GM19193 (cell line): ENCODE measurements around the gene SLC15A2.

Experiments
- POLR2A ChIP-seq: IDR thresholded peaks from 4 replicates; pipeline ENCODE4 v1.6.1; 2011; ENCODE audit not compliant: insufficient read depth, insufficient read length; ENCODE audit errors: extremely low read depth

The SLC15A2 gene

DNA sequence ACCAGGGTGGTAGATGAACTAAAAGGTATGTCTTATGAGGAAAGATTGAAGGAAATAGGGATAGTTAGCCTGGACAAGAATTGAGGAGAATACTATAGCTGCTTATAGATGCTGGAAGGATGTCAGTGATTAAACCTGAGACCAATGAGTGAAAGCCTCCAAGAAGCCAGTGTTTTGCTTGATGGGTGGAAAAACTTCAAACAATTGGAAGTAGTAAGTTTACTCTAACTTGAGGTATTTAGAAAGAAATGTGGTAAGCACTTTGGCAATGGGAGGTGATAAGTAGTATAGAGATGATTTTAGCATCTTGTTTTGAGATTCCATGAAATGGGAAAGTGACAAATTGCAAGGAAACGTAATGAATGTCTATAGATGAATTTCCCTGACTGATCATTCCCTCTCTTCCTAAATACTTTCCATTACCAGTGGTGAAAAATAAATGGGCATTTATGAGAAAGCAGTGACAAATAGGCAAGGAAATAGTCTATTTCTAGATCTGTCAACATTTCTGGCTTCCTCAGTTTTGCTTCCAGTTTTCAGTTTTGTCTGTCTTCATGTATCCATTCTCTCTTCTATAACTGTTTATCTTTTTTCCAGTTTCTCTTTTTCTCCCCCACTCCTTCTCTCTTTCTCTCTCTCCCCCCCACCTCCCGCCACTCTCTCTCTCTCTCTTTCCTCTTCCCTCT is 19.2 kb downstream of the SLC15A2 start:
- TF ChIP-seq POLR2A: no peak

DNA sequence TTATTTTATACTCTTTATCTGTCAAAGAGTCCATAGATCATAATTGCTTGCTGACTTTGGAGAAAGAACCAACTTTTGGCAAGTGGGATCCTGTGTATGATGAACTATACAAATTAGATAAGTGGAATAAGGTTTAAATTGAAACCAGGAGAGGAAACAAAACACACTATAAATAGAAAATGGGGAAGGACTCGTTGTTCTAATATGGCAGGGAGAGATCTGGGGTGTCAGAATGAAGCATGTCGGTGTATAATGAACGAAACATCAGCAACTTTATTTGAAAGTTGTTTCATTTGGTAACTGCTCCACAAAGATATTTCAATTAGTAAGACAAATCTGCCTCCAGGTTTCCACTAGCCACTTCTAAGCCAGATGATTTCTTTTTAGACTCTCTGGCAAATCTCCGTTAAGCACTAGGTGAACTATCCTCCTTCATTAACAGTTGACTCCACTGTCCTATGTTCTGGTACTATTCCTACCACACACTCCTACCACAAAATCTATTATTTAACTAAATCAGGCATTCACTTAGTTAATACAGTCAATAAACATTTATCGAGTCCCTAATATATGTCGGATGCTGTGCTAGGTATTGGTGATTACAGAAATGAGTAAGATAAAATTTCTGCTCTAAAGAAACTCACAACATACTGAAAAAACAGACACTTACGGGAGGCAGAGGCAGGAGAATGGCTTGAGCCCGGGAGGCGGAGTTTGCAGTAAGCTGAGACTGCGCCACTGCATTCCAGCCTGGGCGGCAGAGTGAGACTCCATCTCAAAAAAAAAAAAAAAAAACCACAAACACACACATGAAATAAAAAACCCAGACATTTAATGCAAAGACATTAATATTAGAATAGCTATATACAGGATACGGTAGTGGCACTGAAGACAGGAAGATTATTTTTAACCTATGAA is 20.1 kb downstream of the SLC15A2 start:
- TF ChIP-seq POLR2A: no peak

DNA sequence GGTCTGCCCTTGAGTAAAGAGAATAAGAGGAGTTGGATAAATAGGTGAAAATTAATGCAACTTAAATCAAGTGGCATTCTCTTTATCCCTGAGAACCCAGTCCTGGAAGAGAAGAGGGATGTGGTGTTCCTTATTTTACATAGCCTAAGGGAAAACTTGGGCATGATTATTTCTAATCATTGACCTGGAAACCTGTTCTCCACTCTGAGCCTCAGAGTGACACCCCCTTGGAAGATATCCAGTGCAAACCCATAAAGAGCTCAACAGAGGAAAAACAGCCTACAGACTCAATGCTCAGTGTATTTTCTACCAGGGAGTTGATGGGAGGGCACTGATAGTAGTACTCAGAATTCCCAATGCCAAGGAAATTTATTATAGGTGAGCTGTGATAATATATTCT is 22.0 kb downstream of the SLC15A2 start:
- TF ChIP-seq POLR2A: no peak

DNA sequence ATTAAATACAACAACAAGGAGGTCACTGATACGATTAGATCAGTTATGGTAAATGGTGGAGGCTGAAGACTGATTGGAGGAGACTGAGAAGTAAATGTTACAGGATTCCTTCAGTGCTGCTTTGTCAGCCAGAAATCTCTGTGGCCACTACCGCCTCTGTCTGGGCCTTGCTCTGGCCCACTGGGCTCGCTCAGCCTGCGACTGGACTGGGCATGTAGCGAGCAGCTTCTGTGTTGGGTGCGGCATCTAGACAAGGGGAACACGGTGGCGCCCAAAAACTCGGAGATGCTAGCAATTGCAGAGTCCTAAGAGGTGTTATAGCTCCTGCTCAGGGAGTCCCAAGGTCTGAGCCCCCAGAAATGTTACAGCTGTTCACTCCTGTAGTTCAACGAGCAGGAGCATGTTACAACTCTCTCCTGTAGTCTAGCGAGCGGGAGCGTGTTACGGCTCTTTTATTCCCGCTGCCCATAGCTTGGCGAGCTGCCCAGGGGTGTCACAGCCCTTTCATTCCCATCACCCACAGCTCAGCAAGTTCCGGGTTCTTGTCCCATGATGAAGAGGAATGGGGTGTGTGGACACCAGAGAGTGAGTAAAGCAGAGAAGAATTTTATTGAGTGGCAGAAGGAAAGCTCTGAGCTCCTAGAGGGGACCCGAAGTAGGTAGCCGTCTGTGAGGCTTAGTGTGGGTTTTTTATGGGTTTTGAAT is 24.7 kb downstream of the SLC15A2 start:
- no peak for TF ChIP-seq POLR2A

DNA sequence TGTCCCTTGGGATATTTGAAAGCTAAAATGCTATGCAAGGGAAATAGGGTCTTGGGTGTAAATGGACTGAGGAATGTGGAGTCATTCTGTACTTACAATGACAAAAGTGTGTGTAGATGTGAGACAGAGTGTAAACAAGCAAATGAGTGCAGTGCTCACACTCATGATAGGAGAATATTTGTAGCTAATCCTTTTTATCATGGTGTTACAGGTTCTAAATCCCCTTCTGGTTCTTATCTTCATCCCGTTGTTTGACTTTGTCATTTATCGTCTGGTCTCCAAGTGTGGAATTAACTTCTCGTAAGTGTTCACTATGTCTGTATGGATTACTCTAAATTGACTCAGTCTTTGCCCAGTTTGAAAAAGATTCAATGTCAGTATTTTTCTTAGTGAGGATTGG is 30.5 kb downstream of the SLC15A2 start:
- TF ChIP-seq POLR2A: no peak

DNA sequence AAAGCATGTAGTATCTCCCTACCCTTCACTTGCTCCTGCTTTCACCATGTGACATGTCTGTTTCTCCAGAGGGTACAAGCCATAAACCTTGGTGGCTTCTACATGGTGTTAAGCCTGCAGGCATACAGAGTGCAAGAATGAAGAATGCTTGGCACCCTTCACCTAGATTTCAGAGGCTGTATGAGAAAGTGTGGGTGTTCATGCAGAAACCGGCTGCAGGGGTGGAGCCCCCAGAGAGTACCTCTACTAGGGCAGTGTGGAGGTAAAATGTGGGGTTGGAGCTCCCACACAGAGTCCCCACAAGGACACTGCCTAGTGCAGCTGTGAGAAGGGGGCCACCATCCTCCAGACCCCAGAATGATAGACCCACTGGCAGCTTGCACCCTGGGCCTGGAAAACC is 32.2 kb downstream of the SLC15A2 start:
- no peak for TF ChIP-seq POLR2A

DNA sequence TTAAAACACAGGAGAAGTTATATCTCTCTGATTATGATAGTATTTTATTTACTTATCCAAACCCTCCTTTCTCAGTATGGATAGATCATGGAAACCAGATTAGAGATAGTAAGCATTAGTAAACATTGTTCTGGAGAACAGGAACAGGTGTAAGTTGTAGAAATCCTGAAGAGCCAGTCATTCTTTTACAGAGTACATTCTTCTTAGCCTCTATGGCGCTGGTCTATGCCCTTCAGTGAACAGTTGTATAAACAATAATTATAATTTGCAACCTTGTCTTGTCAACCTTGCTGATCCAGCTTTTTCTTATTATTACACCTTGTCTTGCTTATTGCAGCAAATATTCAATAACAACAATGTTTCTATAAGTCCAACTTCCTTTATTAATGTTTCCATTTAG is 47.4 kb downstream of the SLC15A2 start:
- no peak for TF ChIP-seq POLR2A

DNA sequence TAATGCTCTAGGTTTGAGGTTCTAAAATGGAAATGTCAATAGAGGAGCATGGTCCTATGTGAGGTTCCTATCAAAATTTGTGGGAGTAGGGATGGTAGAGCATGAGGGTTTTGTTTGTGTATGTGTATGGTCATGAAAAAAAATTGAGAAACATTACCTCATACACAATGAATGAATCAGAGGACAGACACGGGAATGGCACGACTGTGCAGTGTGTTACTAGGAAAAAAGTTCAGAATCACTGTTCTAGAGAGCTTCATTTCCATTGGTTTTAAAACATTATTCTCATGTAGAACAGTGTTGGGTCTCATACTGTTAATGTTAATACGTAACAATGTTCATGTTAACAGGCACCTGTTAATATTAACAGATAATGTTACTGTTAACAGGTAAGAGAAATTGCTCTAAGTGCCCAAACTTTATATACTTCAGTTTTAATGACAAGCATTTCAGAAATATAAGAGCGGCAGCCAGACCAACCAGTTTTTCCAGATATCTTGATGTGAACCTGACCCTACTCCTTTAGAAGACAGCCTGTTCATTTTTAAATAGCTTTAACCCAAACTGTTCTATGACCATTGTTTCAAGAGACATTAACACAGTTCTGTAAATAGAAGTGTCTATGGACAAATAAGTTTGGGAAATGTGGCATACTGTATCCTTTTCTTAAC is 48.0 kb downstream of the SLC15A2 start:
- TF ChIP-seq POLR2A: no peak

DNA sequence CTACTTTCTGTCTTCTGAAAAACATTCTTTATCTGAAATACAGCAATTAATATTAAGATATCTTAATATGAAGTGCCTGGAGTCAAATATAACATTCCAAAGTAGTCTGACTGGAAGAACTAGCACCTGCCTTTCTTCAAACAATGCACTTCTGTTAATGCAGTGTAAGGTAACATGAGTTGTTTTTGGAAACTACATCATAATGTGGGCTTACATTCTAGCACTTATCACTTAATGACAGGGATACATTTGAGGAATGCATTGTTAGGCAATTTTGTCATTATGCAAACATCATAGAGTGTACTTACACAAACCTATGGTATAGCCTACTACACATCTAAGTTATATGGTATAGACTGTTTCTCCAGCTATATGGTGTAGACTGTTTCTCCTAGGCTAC is 49.2 kb downstream of the SLC15A2 start:
- no peak for TF ChIP-seq POLR2A

DNA sequence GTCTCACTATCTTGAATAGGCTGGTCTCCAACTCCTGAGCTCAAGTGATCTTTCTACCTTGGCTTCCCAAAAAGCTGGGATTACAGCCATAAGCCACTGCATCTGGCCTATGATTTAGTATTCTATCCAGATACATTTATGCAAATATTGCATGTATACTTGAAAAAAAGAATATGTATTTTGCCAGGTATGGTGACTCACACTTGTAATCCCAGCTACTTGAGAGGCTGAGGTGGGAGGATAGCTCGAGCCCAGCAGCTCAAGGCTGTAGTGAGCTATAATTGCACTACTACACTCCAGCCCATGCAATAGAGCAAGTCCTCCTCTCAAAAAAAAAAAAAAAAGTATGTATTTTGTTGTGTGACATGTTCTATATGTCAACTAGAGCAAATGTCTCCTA is 54.4 kb downstream of the SLC15A2 start:
- no peak for TF ChIP-seq POLR2A

DNA sequence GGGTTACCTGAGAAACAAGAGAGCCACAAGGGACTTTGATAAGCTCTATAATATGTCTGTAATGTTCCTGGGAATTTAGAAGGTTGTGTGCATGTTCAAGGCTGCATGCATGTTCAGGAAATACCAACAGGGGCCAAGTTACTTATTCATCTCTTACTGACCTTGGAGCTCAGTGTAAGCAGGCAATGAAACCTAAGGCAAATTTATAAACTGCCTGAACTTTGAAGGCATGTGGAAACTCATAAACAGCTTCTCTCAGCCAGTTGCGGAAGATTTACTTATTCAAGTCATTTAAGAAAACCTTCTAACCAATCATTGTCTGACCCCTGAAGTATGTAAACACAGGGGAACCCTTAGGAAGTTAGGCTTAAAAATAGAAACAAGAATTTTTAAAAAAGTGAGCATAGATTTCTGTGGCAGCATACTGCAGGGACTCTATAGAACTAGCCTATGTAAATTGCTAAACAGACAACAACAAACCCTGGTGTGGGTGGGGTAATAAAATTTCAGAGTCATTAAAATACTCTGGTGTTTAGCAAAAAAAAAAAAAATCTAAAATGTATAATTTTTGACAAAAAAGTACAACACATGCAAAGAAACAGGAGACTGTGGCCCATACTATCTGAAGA is 57.2 kb downstream of the SLC15A2 start:
- TF ChIP-seq POLR2A: no peak

DNA sequence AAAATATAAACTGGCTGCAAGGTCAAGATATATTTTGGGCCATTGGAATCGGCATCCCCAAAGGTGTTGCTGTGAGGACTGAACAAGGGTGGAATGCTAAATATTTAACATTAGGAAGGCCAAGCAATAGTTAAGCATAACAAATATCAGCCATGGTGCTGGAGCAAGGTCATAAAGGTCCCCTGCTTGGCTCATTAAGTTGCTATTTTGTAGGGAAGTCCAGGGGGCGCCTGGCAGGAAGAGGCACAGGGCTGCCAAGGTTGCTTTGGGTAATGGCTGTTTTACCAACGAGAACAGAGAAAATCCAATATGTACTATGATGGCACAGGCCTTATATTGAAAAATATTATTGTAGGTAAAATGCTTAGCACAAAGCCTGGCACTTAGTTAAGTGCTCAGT is 62.2 kb downstream of the SLC15A2 start:
- TF ChIP-seq POLR2A: no peak

DNA sequence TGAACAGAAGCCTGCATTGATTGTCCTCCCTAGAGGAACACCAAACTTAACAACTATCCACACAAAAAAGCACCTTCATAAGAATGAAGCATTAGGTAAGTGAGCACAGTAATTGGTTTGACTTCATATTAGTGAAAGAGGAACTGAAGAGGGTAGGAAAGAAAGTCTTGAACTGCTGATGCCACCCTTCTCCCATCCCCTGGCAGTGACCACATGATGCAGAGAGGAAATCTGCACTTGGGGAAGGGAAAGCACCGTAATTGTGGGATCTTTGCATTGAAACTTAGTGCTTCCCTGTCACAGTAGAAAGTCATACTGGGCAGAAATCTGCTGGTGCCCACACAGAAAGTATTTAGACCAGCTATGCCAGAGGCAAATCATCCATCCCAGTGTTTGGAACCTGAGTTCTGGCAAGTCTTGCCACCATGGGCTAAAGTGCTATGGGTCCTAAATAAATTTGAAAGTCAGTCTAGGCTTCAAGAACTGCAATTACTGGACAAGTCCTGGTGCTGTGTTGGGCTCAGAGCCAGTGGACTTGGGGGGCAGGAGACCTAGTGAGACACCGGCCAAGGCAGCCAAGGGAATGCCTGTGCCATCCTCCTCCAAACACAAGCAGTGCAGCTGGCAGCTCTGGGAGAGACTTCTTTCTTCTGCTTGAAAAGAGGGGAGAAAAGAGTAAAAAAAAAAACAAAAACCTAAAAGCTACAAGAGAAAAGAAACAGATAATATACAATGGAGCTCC is 63.6 kb downstream of the SLC15A2 start:
- no peak for TF ChIP-seq POLR2A

DNA sequence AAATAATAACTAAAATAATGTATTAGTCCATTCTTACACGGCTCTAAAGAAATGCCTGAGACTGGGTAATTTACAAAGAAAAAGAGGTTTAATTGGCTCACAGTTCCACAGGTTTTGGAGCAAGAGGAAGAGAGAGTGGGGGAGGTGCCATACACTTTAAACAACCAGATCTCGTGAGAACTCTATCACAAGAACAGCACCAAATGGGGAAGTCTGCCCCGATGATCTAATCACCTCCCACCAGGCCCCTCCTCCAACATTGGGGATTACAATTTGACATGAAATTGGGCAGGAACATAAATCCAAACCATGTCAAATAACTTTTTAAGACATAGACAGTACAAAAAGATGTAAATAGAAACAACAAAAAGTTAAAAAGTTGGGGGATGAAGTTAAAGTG is 64.6 kb downstream of the SLC15A2 start:
- TF ChIP-seq POLR2A: no peak
